ENCODE data around the gene ASXL1. TPM values are rescaled to one million over a fixed set of nuclear protein-coding genes. Genes with fewer than 3 reads are reported as not detected.

Gene ASXL1
- total RNA-seq, 1 donor = 68.8 TPM

- Histone ChIP-seq H3K9me3 (ENCODE audit: low read depth, low read length) (no peaks in the 10 kb centered on the region), H3K4me1 (ENCODE audit: insufficient read depth, low read length) (peaks cover 8% of the 10 kb centered on the region), H4K20me1 (ENCODE audit: insufficient read depth, low read length) (peaks cover 32% of the 10 kb centered on the region), H3K27ac (ENCODE audit: low read depth, low read length) (no peak overlapping the region), H3K4me2 (ENCODE audit: insufficient read depth, low read length) (peak overlapping the region; percentile 76), H3K36me3 (ENCODE audit: insufficient read depth, low read length) (peaks cover 19% of the 10 kb centered on the region), H3K4me3 (ENCODE audit: insufficient read depth, low read length) (peak overlapping the region; percentile 69), H3K27me3 (ENCODE audit: insufficient read depth, low read length) (no peaks in the 10 kb centered on the region), H3K79me2 (ENCODE audit: insufficient read depth, low read length) (peaks cover 2% of the 10 kb centered on the region), H2AFZ (ENCODE audit: low read length) (no peak overlapping the region)
- DNase-seq (ENCODE audit: insufficient read length, low spot score, missing footprints) = peak; percentile 98
- TF ChIP-seq CTCF (IDR thresholded peaks at IDR 0.05; ENCODE audit: extremely low read depth, low read depth, low read length) = peak; percentile 74
Observed at GRCh38 chr20:32456869-32457478, 98.8 kb downstream of the ASXL1 start.

DNA sequence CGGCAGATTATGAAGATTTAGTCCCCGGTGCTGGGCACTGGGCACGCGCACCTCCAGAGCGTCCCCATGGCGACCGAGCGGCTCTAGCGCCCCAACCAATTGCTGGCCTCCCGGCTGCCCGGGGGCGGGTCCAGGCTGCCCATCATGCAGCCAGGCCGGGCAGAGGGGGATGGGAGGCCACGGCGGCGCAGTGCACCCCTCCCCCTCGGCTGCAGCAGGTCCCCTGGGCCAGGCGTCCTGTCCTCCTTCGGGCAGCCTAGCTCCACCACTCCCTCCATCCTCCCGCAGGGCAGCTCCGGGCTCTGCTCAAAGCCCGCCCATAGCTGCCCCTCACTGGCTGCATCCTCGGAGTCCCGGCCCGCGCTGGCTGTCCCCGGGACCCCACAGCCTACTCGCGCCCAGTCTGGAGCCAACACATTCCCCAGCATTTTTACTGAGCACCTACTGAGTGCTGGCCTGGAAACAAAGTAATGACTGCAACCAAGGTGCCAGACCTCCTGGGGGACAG, 99.4 kb downstream of the ASXL1 start:
- H3K4me3 ChIP-seq (ENCODE audit: insufficient read depth, low read length) = peak overlapping the region; percentile 69
- no peak overlapping the region for H2AFZ ChIP-seq (ENCODE audit: low read length)
- peak; percentile 100 for DNase-seq (ENCODE audit: insufficient read length, low spot score, missing footprints)
- peaks cover 18% of the 10 kb centered on the region for H3K36me3 ChIP-seq (ENCODE audit: insufficient read depth, low read length)
- no peaks in the 10 kb centered on the region for H3K9me3 ChIP-seq (ENCODE audit: low read depth, low read length)
- no peaks in the 10 kb centered on the region for H3K27me3 ChIP-seq (ENCODE audit: insufficient read depth, low read length)
- H3K4me2 ChIP-seq (ENCODE audit: insufficient read depth, low read length) = peak overlapping the region; percentile 76
- H3K4me1 ChIP-seq (ENCODE audit: insufficient read depth, low read length) = peaks cover 8% of the 10 kb centered on the region
- peaks cover 2% of the 10 kb centered on the region for H3K79me2 ChIP-seq (ENCODE audit: insufficient read depth, low read length)
- H3K27ac ChIP-seq (ENCODE audit: low read depth, low read length) = no peak overlapping the region
- no peak for TF ChIP-seq CTCF (IDR thresholded peaks at IDR 0.05; ENCODE audit: extremely low read depth, low read depth, low read length)
- peaks cover 32% of the 10 kb centered on the region for H4K20me1 ChIP-seq (ENCODE audit: insufficient read depth, low read length)

DNA sequence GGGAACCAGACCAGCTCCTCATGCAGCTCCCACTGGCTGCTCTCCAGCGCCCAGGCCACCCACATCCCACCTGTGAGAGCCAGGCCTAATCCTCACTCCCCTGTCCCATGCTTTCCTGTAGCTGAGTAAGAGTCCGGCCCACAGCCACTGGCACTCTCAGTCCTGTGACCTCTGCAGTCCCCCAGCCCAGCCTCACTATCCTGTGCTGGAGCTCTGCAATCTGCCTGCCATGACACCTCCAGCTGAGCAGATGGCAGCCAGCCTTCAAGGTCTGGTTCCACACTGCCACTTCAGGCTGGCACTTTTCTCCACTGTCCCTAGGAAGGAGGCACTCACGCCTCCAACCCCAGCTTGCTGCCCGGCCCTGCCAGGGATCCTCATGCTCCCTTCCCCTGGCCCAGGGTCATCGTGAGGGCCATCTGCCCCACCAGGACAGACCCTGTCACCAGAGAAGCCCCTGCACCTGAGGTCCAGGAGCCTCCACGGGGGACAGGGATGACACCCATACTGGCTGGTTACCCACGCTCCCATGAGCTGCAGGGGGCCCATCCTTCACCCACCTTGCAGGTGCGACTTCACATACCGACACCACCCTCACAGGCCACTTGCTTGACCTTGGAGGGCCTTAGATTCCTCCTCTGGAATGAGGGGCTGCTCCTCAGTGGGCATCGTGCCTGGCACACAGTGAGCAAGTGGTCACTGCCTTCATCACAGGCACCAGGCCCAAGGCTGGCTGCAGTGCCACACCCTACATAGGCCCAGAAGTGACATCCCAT, 100.1 kb downstream of the ASXL1 start:
- Histone ChIP-seq H3K27ac (ENCODE audit: low read depth, low read length) (no peak overlapping the region), H2AFZ (ENCODE audit: low read length) (no peak overlapping the region), H4K20me1 (ENCODE audit: insufficient read depth, low read length) (peaks cover 32% of the 10 kb centered on the region), H3K4me3 (ENCODE audit: insufficient read depth, low read length) (no peak overlapping the region), H3K36me3 (ENCODE audit: insufficient read depth, low read length) (peaks cover 18% of the 10 kb centered on the region), H3K79me2 (ENCODE audit: insufficient read depth, low read length) (peaks cover 2% of the 10 kb centered on the region), H3K27me3 (ENCODE audit: insufficient read depth, low read length) (no peaks in the 10 kb centered on the region), H3K4me1 (ENCODE audit: insufficient read depth, low read length) (peaks cover 8% of the 10 kb centered on the region), H3K4me2 (ENCODE audit: insufficient read depth, low read length) (peak overlapping the region; percentile 76), H3K9me3 (ENCODE audit: low read depth, low read length) (no peaks in the 10 kb centered on the region)
- DNase-seq (ENCODE audit: insufficient read length, low spot score, missing footprints) = no peak
- TF ChIP-seq CTCF (IDR thresholded peaks at IDR 0.05; ENCODE audit: extremely low read depth, low read depth, low read length) = no peak

- Histone ChIP-seq H4K20me1 (ENCODE audit: insufficient read depth, low read length) (peaks cover 29% of the 10 kb centered on the region), H3K36me3 (ENCODE audit: insufficient read depth, low read length) (peaks cover 14% of the 10 kb centered on the region), H3K27me3 (ENCODE audit: insufficient read depth, low read length) (no peaks in the 10 kb centered on the region), H3K9me3 (ENCODE audit: low read depth, low read length) (no peaks in the 10 kb centered on the region), H2AFZ (ENCODE audit: low read length) (no peak overlapping the region), H3K79me2 (ENCODE audit: insufficient read depth, low read length) (peaks cover 5% of the 10 kb centered on the region), H3K27ac (ENCODE audit: low read depth, low read length) (no peak overlapping the region), H3K4me1 (ENCODE audit: insufficient read depth, low read length) (peaks cover 8% of the 10 kb centered on the region), H3K4me3 (ENCODE audit: insufficient read depth, low read length) (no peak overlapping the region), H3K4me2 (ENCODE audit: insufficient read depth, low read length) (no peak overlapping the region)
- no peak for TF ChIP-seq CTCF (IDR thresholded peaks at IDR 0.05; ENCODE audit: extremely low read depth, low read depth, low read length)
- DNase-seq (ENCODE audit: insufficient read length, low spot score, missing footprints) = no peak
Observed at GRCh38 chr20:32458837-32459220, 100.7 kb downstream of the ASXL1 start.

Data from osteoblast (primary cell).